Kidney capillary endothelial cell (primary cell): ENCODE results near the gene GNPTG.
"Not testable (repeated sequence)": the region's sequence is repeated elsewhere in the genome, so short reads cannot be mapped to it uniquely, and the experiment has no call there.

Experiments
- DNase-seq: peaks from one replicate; pipeline ENCODE4 v3.0.0-alpha.2; 2018; ENCODE audit warnings: low spot score

GNPTG gene

DNA sequence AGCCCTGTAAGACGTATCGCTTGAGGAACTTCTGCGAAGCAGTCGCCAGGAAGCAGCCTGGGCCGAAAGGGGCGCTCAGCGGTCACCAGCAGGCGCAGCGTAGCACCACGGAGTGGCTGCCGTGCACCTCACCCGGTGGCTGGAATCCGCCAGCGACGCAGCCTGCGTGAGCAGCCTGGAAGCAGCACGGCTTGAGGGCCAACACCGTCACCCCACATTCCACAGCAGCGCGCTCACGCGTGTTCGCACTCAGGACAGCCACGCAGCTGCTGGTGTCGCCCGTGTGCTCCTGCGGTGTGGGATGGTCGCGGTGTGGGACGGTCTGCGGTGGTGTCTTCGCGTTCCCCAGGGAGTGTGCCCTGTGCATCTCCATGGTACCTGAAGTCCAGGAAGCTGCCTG is 32.7 kb upstream of the GNPTG start:
- no peak for DNase-seq

DNA sequence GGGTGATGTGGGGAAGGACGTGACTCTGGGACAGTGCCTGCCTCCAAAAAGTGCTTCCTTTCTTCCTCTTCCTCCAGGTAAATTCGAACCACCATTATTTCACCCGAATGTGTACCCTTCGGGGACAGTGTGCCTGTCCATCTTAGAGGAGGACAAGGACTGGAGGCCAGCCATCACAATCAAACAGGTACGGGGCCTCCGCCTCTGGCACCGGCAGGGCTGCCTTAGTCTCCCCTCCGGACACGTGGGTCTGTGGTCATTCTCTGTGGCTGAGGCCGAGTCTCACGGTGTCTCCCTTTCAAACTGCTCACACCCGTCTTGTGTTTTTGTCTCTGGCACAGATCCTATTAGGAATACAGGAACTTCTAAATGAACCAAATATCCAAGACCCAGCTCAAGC is 31.6 kb upstream of the GNPTG start:
- no peak for DNase-seq

DNA sequence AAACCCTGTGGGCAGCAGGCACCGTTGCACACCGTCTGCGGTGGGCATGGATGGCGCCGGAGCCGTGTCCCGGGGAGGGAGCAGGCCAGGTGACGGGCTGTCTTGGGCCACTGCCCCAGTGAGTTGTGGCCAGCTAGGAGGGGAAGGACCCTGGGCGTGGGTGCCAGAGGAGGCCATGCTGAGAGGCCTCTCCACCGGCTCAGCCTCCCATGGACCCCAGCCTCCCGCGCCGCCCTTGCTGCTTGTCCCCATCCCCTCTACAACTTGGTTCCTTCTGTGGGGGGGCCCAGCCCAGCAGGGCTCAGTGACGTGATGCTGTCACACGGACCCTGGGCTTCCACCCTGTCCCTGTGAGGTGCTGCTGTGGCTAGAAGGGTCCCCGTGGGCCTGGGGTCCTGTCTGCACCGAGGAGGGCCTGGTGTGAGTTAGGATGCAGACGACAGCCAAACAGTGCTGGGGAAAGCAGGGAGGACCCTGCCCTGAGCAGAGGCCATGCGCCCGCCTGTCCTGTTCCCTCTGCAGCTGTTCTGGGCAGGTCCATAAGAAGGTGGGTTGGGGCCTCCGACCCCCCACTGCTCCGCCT is 31.0 kb upstream of the GNPTG start:
- DNase-seq, result no peak

DNA sequence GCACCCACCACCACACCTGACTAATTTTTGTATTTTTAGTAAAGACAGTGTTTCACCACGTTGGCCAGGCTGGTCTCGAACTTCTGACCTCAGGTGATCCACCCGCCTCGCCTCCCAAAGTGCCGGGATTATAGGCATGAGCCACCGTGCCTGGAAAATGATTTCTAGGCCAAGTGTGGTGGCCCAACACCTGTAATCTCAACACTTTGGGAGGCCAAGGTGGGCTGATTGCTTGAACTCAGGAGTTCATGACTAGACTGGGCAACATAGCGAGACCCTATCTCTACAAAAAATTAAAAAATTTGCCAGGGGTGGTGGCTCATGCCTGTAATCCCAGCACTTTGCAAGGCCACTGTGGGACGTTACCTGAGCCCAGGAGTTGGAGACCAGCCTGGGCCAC is 29.3 kb upstream of the GNPTG start:
- no peak for DNase-seq

DNA sequence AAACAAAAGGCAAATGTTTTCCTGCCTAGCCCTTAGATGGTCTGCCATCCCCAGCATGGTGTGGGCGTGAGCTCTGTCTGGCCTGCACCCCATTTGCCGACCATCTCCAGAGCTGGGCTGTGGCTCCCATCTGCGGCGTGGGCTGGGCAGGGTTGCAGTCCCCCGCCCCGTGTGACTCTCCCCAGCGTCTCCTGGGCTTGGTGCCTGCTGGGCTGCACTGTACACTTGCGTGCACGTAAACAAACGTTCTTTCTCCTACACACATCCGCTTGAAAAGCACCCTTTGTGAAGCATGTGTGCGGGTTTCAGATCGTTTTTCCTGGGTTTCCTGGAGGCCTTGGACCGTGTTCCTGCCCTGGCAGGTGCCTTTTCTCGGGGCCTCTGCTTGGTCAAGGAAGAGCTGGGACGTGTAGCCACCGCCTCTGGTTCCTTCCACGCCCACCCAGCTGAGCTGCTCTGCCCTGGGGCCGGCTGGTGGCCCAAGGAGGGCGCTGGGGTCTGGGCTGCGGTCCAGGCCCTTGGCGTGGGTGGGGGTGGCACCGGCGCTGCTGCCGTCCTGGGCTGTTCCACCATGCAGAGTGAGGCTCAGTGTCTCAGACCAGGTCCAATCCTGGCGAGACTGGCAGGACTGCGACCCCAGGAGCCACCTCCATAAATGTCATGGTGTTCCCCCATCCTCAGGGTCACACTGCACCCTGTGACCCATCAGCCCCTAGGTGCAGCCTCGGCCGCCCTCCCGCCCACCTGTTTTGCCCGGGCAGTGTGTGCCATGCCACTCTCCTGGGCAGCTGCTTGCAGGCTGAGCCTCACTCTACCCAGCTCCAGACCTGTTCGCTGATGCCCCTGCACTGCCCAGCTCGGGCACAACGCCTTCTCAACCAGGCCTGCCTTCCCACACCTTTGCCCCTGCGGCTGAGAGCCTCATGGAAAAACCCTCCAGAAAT is 28.2 kb upstream of the GNPTG start:
- DNase-seq, result no peak

DNA sequence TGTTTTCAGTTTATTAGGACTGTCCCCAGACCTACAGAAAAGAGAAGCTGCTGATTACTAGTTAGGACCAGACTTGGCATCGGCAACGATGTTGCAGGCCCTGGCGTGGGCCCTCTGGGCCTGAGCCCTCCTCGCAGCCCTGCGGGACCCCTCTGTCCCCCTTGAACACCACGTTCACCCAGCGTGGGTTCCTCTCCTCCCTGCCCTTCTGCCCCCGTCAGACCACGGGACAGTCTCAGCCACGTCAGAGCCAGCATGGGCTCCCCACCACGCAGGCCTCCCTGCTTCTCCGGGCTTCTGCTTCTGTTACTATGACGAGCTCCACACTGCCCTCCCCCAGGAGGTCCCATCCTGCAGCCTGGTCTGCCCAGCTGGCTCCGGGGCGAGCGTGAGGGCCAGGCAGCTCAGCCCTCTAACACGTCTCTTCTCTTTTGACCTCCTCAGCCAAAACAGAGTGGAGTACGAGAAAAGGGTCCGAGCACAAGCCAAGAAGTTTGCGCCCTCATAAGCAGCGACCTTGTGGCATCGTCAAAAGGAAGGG is 27.4 kb upstream of the GNPTG start:
- no peak for DNase-seq

DNA sequence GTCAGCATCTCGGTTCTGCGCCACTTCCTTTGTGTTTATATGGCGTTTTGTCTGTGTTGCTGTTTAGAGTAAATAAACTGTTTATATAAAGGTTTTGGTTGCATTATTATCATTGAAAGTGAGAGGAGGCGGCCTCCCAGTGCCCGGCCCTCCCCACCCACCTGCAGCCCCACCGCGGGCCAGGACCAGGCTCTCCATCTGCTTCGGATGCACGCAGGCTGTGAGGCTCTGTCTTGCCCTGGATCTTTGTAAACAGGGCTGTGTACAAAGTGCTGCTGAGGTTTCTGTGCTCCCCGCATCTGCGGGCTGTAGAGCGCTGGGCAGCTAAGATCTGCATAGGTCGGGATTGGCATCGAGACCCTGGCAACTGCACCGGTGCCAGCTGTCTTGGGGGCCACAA is 26.5 kb upstream of the GNPTG start:
- no peak for DNase-seq

DNA sequence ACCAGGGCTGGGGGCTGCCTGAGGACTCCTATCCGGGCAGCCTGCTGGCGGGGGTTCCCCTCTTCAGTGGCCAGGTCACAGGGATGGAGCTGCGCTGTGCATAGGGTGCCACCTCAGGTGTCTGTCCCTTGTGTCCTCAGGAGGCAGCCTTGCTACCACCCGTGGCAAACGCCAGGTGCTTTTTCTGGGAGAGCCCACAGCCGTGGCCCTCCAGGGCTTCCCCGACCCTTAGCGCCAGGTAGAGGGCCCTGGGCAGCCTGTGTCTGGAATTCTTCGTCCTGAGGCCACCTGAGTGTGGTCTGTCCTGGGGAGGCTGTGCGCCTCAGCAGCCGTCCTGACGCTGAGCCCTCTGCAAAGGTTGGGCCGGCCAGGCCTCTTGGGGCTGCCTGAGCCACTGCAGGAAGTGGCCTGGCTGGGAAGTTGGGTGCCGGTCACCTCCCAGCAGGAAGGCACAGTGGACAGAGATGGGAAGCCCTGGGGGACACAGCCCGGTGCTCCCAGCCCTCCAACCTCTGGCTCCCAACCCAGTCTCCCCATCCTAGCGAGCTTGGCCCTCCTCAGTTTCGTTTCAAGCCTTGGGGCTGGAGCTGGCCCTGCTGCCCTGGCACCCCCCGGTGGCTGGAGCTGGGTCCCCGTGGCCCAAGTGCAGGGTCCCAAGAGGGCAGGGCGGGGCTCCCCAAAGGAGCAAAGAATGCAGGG is 25.9 kb upstream of the GNPTG start:
- no peak for DNase-seq

DNA sequence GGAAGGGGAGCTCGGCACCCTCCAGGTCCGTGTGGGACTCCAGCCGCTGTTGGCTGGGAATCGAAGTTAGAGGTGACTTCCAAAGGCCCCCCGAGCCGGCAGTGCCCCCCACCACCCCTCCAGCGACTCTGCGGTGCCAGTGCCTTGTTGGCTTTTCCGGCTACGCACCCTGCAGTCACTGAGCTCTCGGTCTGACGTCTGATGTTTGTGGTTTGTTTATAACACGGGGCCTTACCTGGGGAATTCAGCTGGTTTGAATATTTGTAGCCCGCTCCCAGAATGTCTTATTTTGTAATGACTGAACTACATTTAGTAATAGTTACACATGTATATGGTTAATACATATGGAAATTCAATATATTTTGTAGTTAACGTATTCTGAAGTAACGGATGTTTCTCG is 25.3 kb upstream of the GNPTG start:
- DNase-seq, result no peak

DNA sequence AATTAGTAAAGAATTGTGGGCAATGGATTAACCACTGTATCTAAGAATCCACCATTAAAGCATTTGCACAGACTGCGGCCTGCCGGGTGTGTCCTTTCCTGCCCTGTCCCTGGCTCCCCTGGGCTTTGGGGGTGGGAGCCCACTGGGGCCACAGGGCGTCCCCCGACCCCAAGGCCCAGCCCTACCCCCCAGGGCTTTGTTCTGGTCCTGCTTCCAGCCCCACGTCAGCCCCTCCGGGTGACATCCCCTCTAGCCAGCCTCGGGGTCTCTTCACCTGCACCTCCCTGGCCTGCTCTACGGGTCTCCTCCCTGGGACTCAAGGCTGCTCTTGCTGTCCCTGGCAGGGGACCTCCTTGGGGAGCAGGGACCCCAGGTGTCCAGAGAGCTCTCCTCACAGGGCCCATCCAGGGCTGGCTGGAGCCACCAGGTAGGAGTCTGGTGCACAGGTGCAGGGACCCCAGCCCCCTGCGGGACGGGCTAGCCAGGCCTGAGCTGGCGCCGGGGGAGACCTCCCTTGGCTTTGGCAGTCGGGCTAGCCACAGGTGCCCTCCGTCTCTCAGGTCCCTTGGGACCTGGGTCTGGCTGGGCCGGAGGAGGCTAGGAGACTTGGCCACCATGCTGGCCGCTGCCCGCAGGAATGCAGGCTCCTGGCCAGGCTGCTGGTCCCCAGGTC is 24.6 kb upstream of the GNPTG start:
- DNase-seq, result no peak

DNA sequence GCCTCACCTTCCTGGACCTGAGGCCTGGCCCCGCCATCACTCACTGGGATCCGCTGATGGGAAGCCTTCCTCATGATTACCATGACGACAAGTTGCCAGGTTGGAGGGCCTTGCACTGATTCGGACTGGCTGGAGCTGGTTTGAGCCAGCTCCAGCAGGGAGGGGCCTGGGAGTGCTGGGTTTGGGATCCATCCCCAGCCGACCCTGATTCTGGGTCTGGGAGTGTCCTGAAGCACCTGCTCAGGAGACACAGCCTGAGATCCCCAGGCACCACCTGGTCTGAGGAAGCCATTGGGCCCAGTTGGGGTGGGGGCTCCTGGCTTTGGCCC is 24.1 kb upstream of the GNPTG start:
- DNase-seq, result no peak

DNA sequence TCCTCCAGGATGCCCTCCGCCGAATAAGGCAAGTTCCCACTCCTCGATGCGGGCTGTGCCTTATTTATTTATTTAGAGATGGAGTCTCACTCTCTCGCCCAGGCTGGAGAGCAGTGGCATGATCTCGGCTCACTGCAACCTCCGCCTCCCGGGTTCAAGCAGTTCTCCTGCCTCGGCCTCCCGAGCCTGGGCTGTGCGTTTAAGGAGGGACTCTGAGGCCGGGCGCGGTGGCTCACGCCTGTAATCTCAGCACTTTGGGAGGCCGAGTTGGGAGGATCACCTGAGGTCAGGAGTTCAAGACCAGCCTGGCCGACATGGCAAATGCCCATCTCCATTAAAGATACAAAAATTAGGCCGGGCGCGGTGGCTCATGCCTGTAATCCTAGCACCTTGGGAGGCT is 23.6 kb upstream of the GNPTG start:
- DNase-seq, result not testable (repeated sequence)

DNA sequence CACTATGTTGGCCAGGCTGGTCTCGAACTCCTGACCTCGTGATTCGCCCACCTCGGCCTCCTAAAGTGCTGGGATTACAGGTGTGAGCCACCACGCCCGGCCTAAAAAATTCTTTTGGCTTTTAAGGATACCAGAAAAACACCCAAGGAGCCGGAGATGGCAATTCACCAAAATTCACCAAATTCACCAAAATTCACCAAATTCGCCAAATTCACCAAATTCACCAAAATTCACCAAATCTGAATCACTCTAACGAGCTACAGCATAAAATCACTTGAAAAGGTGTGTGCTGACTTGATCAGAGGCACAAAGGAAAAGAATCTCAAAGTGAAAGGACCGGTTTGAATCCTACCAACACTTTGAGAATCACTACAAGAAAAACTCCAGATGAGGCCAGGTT is 22.8 kb upstream of the GNPTG start:
- DNase-seq, result not testable (repeated sequence)

DNA sequence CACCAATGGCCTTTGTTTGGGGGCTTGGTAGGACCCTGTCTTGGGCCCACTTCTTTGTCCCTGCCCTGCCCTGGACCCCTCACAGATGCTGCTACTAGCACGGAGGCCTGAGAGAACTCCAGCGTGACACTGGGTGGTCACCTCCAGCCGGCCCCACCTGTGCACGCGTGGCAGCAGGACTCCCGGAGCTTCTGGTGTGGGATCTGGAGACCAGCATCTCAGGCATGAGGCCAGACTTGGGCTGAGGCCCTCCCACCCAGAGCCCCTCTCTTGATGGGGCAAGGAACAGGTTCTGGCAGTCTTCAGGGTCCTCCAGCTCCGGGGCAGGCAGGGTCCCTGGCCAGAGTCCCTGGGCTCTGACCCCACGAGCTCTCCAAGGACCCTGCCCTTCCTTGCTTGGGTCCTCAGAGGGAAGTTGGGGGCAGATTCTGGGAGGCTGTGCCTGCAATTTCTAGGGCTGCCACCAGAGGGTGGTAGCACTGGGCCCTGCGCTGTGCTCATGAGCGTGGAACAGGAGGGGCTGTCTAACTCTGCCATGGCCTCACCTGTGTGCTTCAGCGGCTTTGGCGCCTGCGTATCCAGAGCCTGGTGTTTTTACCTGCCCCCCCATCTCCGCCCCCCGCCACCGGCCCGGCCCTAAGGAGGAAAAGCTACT is 21.3 kb upstream of the GNPTG start:
- DNase-seq, result no peak

DNA sequence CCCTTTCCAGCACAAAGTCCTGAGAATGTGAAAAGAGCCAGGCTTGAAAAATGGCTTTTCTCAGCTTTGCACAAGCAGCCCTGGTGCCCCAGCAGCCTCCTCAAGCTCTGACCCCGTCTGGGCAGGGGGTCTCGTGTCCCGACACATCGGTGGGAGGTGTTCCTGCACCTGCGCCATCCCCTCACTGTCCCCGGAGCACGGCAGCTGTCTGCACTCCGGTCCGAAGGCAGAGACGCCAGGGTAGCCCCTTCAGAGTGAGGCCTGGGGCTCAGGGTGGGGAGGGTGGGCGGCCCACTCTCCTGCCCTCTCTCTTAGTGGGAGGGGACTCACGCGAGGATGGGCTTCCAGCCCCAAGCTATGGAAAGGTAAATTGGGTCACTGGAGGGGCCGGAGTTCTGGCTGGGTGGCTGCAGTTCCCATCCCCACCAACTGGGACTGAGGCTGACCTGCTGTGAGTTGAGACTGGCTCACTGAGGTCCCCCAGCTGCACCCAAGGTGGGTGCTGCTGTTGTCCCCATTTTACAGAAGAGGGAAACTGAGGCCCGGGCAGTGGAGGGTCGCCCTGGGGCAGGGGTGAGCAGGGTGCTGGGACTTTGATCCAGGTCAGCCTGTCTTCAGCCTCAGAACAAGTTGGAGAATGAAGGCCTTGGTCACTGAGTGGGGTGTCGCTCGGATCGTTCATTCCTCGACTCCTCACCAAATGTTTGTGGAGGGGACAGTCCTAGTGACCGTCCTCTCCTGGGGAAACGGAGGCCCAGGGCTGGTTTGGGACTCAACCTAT is 20.6 kb upstream of the GNPTG start:
- DNase-seq, result no peak

DNA sequence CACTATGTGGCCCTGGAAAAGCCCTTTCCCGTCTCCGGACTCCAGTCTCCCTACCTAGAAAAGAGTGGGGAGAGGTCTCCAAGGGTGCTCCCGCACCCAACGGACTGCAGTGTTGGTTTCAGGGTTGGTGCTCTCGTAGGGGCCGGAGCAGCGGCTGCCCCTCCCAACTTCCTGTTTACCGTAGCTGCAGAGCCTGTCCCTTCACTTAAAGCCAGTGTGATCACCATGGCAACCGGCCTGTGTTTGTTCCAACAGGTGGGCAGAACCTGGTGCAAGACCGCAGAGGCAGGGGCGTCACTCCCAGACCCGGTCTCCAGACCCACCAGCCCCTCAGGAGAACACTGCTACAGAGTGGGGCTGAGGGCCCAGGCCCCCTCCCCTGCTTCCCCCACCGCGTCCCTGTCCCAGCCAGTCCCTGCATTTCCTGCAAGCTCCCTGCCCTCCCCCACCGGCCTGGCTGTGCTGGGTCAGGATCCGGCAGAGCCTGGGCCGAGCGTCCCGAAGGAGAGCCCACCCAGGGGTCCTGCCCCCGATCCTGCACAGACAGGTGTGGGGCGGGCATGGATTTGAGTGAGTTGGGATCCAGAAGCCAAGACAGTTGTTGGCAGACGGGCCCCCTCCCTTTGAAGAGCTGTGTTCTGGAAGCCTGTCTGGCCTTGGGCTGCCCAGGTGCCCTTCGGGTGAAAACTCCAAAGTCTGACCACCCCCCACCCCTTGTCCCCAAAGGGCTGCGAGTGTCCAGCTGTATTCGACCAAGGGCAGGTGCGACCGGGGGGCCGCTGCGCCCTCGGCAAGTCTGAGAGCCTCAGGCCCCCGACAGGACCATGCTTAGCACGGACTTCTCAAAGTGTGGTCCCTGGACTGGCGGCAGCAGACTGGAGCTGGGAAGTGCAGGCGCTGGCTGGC is 19.8 kb upstream of the GNPTG start:
- DNase-seq, result peak; percentile 52

DNA sequence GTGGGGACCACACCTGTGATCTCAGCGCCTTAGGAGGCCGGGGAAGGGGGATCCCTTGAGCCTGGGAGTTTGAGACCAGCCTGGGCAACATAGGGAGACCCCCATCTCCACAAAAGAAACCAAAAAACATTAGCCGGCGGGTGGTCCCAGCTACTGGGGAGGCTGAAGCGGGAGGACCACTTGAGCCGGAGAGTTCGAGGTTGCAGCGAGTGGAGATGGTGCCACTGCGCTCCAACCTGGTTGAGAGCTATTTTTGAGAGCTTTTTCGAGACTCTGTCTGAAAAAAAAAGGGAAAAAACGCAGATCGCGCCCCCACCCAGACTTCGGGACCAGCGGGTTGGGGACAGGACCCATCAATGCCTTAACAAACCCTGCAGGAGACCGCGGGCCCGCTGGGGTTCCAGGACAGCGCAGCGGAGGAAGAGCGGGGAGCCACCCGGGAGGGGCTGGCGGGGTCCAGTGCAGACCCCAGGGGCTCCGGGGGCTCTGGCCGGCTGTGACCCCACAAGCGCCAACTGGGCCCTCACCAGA is 19.0 kb upstream of the GNPTG start:
- no peak for DNase-seq

DNA sequence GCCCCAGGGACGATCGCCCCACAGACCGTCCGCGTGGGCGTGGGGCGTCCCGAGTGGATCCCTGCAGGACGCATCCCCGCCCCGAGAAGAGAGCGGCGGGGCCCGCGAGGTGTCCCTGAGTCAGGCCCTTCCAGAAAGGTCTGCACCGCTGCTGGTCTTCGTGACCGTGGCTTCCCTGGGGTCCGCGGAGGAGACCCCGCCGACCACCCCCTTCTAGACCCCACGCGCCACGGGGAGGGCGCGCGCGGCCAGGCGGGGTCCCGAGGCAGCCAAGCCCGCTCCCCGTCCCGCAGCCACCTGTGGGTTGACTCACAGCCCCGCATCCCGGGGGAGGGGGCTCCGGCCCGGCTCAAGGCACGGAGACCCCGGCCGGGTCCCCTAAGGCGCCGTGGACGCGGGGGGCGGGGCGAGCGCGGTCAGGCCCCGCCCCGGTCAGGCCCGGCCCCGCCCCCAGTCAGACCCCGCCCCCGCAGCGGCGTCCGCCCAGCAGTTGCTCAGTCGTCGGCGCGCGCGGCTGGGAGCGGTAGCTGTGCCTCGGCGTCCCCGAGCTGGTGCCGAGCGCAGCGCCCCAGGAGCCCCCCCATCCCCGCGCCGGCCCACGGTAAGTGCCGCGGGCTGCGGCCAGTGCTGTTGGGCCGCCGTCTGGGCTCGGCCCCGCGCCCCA is 18.4 kb upstream of the GNPTG start, which contains the start of gene BAIAP3:
Gene BAIAP3 (plus strand): TSS at position 497 of the 664 bp plus-strand sequence. CDS start 4,905 bp downstream, outside the sequence.
- DNase-seq, result peak; percentile 28
